ENCODE measurements around the gene KCTD2. TPM values are rescaled to one million over a fixed set of nuclear protein-coding genes. Genes with fewer than 3 reads are reported as not detected.

Gene KCTD2
- total RNA-seq, 4 donors from 2014 or later: 22.5 to 38.3 (median 28.6) TPM

- intact Hi-C loops (cut with DNase I; ENCODE audit: low total_unique reads): loop anchor here (10.0 kb wide), 1 partner anchor 115 kb away; no protein-coding TSS in a partner anchor
- 68 to 71% methylated on average over 25 of the region's 25 CpGs for WGBS, 2 donors
- no peak overlapping the region for H3K4me3 ChIP-seq (ENCODE audit: low read depth, poor library complexity, severe bottlenecking)
- no peak for DNase-seq (ENCODE audit: low spot score in 2 of 2)
- no peak for TF ChIP-seq POLR2A (IDR thresholded peaks at IDR 0.05)
- no peak for TF ChIP-seq CTCF (IDR thresholded peaks at IDR 0.05)
These were observed 12.6 kb downstream of the KCTD2 start for GRCh38 chr17:75059369-75060345.

GRCh38 chr17:75060434-75061054 lies 13.5 kb downstream of the KCTD2 start:
- DNase-seq (ENCODE audit: low spot score in 2 of 2): no peak
- TF ChIP-seq CTCF (IDR thresholded peaks at IDR 0.05) (no peak), POLR2A (IDR thresholded peaks at IDR 0.05) (no peak)
- intact Hi-C loops (cut with DNase I; ENCODE audit: low total_unique reads): loop anchor here (10.0 kb wide), 1 partner anchor 114 kb away; no protein-coding TSS in a partner anchor
- 93 to 95% methylated on average over 26 of the region's 26 CpGs for WGBS, 2 donors
- no peak overlapping the region for H3K4me3 ChIP-seq (ENCODE audit: low read depth, poor library complexity, severe bottlenecking)

- no peak for DNase-seq (ENCODE audit: low spot score in 2 of 2)
- intact Hi-C loops (cut with DNase I; ENCODE audit: low total_unique reads): loop anchor here (10.0 kb wide), 1 partner anchor 114 kb away; no protein-coding TSS in a partner anchor
- H3K4me3 ChIP-seq (ENCODE audit: low read depth, poor library complexity, severe bottlenecking): no peak overlapping the region
- 95 to 96% methylated on average over 10 of the region's 10 CpGs for WGBS, 2 donors
- TF ChIP-seq CTCF (IDR thresholded peaks at IDR 0.05) (no peak), POLR2A (IDR thresholded peaks at IDR 0.05) (no peak)
These were observed 14.0 kb downstream of the KCTD2 start for GRCh38 chr17:75061055-75061438.

- 85 to 86% methylated on average over 8 of the region's 8 CpGs for WGBS, 2 donors
- TF ChIP-seq CTCF (IDR thresholded peaks at IDR 0.05) (no peak), POLR2A (IDR thresholded peaks at IDR 0.05) (no peak)
- DNase-seq (ENCODE audit: low spot score in 2 of 2): no peak
- H3K4me3 ChIP-seq (ENCODE audit: low read depth, poor library complexity, severe bottlenecking): no peak overlapping the region
- intact Hi-C loops (cut with DNase I; ENCODE audit: low total_unique reads): loop anchor here (10.0 kb wide), 1 partner anchor 113 kb away; no protein-coding TSS in a partner anchor
These were observed 14.6 kb downstream of the KCTD2 start for GRCh38 chr17:75061618-75062017.

GRCh38 chr17:75063201-75063600 lies 16.2 kb downstream of the KCTD2 start:
- 85 to 89% methylated on average over 13 of the region's 13 CpGs for WGBS, 2 donors
- TF ChIP-seq CTCF (IDR thresholded peaks at IDR 0.05) (no peak), POLR2A (IDR thresholded peaks at IDR 0.05) (no peak)
- H3K4me3 ChIP-seq (ENCODE audit: low read depth, poor library complexity, severe bottlenecking): no peak overlapping the region
- intact Hi-C loops (cut with DNase I; ENCODE audit: low total_unique reads): loop anchor here (10.0 kb wide), 1 partner anchor 112 kb away; no protein-coding TSS in a partner anchor
- DNase-seq (ENCODE audit: low spot score in 2 of 2): no peak

Data from lower leg skin (tissue), 4 donors.